Neural cell (in vitro differentiated cells): ENCODE data around the gene NPLOC4.

Experiments used
- CTCF ChIP-seq: fragments of 450-650 bp; IDR thresholded peaks from 2 replicates; pipeline ENCODE4 v1.5.1; 2014; ENCODE audit warnings: antibody characterized with exemption, mild to moderate bottlenecking, moderate library complexity; ENCODE audit not compliant: poor library complexity, severe bottlenecking
- EP300 ChIP-seq: fragments of 450-650 bp; conservative IDR thresholded peaks from 2 replicates; pipeline ENCODE4 v1.6.1; 2014; ENCODE audit warnings: antibody characterized with exemption, mild to moderate bottlenecking, moderate library complexity; ENCODE audit not compliant: poor library complexity, severe bottlenecking
- EZH2 ChIP-seq: fragments of 200-600, 300-800 bp; shearing (Covaris generic), sonication (generic); IDR thresholded peaks from 2 replicates; pipeline ENCODE4 v1.6.1; 2014; ENCODE audit warnings: antibody characterized with exemption, low read length, borderline replicate concordance, mild to moderate bottlenecking; ENCODE audit not compliant: insufficient read depth, poor library complexity, severe bottlenecking
- POLR2AphosphoS5 ChIP-seq: IDR thresholded peaks from 2 replicates; pipeline ENCODE4 v1.6.1; 2012
- RAD21 ChIP-seq: fragments of 450-650 bp; conservative IDR thresholded peaks from 2 replicates; pipeline ENCODE4 v1.6.1; 2014; ENCODE audit warnings: antibody characterized with exemption, mild to moderate bottlenecking, moderate library complexity
- TAF1 ChIP-seq: IDR thresholded peaks from 2 replicates; pipeline ENCODE4 v1.6.1; 2012; ENCODE audit warnings: low read depth

- TF ChIP-seq POLR2AphosphoS5 (no peak), EP300 (no peak), CTCF (no peak), EZH2 (no peak), RAD21 (no peak), TAF1 (no peak)
Observed at GRCh38 chr17:81563861-81564586, 72.9 kb downstream of the NPLOC4 start.
